ENCODE measurements around the gene CDH23.
A peak's percentile ranks its signal among the peaks of the same experiment; 100 is the strongest.
"Not testable (repeated sequence)": the region's sequence is repeated elsewhere in the genome, so short reads cannot be mapped to it uniquely, and the experiment has no call there.

CDH23 gene

GRCh38 chr10:71584902-71585563, 188.3 kb downstream of the CDH23 start:
- peak; percentile 48 for DNase-seq (ENCODE audit: low read depth)

DNA sequence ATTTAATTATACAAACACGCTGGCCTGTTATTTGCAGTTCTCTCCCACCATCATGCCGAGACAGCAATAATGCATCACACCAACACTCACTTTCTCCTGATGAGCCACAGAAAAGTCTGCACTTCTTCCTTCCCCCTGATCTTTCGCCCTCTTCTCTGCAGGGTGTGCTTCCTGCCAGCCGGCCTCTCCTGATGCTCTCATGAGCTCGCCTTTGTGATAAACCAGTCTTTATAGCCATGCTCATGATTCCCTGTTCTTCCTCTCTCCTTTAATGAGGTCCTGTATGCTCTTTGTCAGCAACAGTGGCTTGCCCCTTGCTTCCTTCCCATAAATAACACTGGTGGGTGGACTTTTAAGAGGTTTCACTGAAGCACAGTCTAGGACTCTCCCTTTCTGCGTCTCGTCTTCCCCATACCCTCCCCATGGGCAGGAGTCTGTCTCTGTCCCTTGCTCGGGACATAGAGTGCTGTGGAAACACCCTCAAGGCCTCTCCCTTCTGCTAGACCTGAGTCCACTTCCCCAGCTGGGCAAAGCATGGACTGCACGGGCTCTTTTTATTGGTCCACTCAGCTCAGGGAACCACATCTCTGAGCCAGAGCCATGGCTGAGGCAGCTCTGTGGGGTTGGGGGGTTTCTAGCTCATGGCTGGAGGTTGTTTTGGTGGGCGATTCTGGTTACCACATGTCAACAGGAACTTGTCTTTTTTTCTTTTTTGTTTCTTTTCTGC, 189.0 kb downstream of the CDH23 start:
- no peak for DNase-seq (ENCODE audit: low read depth)

- peak; percentile 69 for DNase-seq (ENCODE audit: low read depth)
These were observed 191.3 kb downstream of the CDH23 start for GRCh38 chr10:71587941-71588573.

DNA sequence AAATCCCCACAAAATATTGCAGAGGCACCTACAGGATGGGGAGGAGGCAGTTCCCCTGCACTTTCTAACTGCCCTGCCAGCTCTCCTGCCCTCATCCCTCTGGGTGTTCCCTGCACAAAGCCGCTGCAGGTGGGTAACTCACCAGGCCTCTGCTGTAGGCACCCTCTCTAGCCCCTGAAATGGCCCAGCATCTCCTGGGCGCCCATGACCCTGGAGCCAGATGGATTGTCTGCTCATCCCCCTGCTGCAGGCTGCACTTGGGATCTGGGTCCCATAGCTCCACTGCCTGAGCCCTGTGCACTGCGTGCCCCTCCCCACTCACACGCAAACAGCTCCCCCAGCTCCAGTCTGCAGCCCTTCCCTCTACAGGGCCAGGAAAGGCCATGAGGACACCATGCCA, 192.0 kb downstream of the CDH23 start:
- no peak for DNase-seq (ENCODE audit: low read depth)

GRCh38 chr10:71589617-71590551, 193.2 kb downstream of the CDH23 start:
- no peak for DNase-seq (ENCODE audit: low read depth)

GRCh38 chr10:71590781-71591350, 194.1 kb downstream of the CDH23 start:
- DNase-seq (ENCODE audit: low read depth) = no peak

DNA sequence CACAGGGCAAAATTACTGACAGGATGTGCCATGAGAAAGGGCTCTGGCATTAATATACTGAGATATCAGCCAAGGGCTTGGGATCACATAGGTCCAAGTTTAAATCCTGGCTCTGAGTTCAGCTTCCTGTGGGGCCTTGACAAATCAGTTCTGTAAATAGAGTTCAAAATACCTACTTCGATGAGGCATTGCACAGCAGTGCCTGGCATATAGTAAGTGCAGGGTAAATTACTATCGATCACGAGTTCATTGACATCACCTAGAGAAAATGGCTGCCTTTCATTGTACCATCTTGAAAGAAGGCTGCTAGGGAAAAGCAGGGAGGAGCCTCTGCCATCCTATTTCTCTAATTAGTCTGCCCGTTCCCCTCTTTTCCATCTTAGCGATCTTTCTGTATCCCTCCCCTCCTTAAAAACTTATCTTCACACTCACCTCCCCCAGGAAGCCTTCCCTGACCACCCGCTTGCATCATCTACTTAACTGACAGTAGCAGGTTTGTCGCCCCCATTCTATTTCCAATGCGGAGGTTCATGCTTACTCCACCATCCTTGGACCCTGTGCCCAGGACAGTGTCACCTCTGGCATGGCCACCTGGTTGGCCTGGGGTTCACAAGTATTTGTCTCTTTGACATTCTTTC, 198.3 kb downstream of the CDH23 start:
- DNase-seq (ENCODE audit: low read depth) = no peak

DNA sequence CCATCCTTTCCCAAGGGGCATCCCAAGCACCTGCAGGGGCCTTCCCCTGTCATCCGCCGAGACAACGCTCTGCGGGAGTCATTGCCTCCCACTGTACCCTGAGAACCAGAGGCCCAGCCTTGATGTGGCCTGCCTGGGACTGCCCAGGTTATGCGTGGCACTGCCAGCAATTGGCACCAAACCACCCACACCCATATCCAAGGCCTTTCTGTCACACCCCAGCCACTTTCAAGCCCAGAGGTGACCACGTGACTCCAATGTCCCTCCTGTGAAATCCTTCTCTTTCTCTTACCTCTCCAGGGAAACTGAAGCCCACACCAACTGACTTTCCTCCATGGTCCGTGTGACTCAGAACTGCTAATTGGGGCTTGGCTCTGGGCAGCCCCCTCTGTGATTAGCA, 198.9 kb downstream of the CDH23 start:
- DNase-seq (ENCODE audit: low read depth) = no peak

DNA sequence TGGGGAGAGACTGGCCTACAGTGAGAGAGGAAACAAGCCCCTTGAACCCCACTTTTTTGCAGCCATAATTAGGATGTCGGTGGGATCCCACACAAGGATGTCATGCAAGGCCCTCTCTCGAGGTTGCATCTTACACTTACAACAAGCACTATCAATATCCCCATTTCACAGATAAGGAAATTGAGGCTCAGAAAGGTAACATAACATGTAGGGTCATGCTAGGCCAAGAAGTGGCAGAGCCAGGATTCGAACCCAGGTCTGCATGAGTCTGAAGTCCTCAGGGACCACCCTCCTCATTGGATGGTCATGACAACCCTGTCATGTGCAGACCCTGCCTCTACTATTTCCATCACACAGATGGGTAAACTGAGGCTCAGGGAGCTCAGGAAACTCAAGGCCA, 199.4 kb downstream of the CDH23 start:
- no peak for DNase-seq (ENCODE audit: low read depth)

DNA sequence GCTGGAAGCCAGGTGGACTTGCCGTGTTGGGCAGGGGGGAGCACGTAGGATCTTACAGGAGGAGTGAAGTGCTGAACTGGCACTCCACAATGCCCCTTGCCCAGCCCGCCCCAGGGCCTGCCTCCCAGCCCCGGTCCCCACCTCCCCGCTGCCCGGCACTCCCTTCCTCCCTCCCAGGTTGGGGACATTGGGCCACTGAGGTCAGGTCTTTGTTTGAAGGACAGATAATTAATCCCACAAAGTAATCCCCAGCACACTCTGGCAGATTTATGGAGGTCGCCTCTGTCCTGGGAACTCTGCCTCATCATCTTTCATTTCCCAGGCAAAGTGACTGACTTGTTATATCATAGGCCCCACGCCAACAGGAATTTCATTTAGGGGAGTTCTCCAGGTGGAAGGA, 200.0 kb downstream of the CDH23 start:
- DNase-seq (ENCODE audit: low read depth) = no peak

- DNase-seq (ENCODE audit: low read depth) = no peak
These were observed 201.2 kb downstream of the CDH23 start for GRCh38 chr10:71597821-71598498.

GRCh38 chr10:71598621-71599055, 201.9 kb downstream of the CDH23 start:
- DNase-seq (ENCODE audit: low read depth) = no peak

GRCh38 chr10:71599518-71599917, 202.8 kb downstream of the CDH23 start:
- DNase-seq (ENCODE audit: low read depth) = no peak

DNA sequence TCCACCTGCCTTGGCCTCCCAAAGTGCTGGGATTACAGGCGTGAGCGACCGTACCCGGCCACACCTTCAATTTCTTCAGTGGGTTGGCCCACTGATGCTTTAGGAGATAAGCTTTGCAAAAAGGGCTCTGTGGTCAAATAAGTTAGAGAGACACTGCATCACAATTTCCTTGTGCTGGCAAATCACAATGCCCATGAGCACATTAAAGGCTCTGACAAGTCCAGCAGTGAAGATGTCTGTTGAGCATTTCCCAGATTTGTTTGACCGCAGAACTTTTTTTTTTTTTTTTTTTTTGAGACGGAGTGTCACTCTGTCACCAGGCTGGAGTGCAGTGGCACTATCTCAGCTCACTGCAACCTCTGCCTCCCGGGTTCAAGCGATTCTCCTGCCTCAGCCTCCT, 203.5 kb downstream of the CDH23 start:
- DNase-seq (ENCODE audit: low read depth) = not testable (repeated sequence)

DNA sequence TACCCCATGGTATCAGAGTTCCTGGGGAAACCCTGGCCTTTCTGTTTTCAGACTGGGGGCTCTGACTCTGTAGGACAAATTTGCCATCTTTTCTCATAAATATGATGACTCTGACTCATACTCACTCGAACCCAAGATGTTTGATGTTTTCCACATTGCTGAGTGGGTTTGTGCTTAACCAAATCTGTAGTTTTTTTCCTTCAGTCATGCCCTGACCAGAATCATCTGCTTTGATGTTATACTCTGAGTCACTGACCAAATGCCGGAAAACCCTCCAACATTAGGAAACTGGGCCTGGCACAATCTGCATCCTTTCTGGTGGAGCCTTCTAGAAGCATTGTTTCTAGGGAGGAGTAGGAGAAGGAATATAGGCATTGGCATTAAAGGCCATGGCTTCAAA, 204.1 kb downstream of the CDH23 start:
- peak; percentile 60 for DNase-seq (ENCODE audit: low read depth)

DNA sequence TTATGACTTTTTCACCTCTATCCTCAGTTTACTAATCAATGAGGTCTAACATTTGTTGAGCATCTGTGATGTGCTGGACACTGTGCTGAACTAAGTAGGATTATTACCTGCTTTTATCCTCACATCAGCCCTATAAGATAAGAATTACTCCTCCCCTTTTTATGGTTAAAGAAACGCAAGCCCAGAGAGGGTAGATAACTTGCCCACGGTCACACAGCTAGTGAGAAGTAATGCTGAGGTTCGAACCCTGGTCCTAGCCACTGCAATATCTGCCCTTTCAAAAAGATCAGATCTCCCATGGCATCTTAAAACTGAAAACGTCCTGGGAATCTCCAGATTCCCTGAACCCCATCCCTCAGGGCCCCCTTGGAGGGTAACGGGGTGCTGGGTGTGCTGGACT, 204.6 kb downstream of the CDH23 start:
- no peak for DNase-seq (ENCODE audit: low read depth)

DNA sequence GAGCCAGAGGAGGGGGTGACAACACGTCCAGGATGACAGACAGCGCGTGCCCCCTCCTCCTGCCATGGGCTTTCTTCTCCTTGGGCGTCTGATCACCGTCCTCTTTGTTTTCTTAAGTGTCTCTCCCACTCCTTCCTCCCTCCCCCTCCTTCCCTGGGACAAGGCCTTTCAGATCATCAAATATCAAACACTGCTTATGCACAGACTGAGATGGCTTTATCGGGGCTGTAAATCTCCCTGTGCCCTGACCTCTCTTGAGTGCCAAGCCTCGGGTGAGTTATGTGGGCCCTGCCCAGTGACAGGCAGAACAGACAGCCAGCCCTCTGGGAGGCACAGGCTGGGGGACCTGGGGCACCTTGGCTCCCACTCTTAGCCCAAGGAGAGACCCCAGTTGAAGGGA, 206.4 kb downstream of the CDH23 start:
- DNase-seq (ENCODE audit: low read depth) = no peak

GRCh38 chr10:71603754-71604153, 207.0 kb downstream of the CDH23 start:
- no peak for DNase-seq (ENCODE audit: low read depth)

GRCh38 chr10:71604324-71605018, 207.8 kb downstream of the CDH23 start:
- DNase-seq (ENCODE audit: low read depth) = no peak
